CD1c-positive myeloid dendritic cell (primary cell): ENCODE measurements around the gene SLC25A53.

Experiments
- DNase-seq: peaks from one replicate; pipeline ENCODE4 v3.0.0-alpha.2; 2016; ENCODE audit errors: extremely low spot score

Gene SLC25A53, protein sequence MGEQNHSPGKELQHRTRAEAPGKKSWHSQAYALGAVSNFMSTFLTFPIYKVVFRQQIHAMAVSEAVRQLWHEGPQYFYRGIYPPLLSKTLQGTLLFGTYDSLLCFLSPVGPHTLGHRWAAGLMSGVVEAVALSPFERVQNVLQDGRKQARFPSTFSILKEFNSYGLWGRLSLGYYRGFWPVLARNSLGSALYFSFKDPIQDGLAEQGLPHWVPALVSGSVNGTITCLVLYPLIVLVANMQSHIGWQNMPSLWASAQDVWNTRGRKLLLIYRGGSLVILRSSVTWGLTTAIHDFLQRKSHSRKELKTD

GRCh38 chrX:104156630-104157529, at the start of gene SLC25A53:
Gene SLC25A53 (minus strand): TSS chrX:104157009. CDS start chrX:104105257, 51,752 bp downstream.
- peak; percentile 85 for DNase-seq

DNA sequence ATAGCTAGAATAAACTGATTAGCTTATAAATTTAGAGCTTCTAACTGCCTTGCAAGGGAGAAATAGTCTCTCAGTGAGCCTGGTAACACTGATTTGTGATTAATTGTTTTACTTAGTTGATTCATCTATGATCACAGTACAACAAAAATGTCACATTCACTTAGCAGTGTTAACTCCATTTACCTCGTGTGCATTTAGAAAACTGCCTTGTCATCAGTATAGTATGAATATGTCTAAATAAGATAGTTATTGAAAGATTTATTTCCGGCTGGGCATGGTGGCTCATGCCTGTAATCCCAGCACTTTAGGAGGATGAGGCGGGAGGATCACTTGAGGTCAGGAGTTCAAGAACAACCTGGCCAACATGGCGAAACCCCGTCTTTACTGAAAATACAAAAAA, 48.7 kb upstream of the SLC25A53 start:
- DNase-seq = no peak

DNA sequence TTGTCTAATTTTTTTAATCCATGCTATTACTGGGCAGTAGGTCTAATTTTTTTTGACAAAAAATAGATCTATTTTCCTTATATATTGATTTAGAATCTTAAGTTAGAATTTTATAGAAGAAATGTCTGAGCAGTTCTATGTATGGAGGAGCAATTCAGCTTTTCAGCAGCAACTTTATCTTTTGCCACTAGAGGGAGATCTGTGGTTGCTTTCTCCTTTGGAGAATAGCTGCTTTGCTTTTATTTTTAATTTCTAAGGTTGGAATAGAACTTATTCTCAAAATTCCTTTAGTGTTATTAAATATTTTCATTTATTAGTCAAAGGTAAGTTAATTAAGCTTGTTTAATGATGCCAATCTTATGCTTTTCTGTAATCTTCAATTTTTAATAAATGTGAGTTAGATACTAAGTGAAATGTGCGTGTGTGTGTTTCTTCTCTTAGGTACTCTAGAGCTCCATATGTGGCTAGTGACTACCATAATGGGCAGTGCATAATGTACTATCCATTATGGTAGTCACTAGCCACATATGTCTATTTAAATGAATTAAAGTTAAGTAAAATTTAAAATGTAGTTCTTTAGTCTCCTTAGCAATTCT, 38.8 kb upstream of the SLC25A53 start:
- DNase-seq = peak; percentile 25

- DNase-seq = no peak
Measured at GRCh38 chrX:104195013-104195412, 38.2 kb upstream of the SLC25A53 start.

DNA sequence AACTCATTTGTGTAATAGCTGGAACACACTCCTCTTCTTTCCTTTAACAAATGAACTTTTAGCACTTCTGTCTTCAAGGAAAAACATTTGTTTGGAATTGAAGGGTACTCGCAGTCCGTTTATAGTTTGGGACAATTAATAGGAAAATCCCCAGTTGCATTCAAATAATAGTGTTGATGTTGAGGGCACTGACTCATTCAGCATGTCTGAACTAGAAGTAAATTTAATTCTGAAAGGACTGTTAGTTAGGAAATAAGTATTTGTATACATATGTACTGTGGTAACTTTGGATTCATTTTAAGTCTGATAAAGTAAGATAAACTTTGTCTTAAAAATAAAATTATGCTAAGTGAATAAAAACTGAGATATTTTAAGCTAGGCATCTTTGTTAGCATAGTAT, 36.7 kb upstream of the SLC25A53 start:
- no peak for DNase-seq

DNA sequence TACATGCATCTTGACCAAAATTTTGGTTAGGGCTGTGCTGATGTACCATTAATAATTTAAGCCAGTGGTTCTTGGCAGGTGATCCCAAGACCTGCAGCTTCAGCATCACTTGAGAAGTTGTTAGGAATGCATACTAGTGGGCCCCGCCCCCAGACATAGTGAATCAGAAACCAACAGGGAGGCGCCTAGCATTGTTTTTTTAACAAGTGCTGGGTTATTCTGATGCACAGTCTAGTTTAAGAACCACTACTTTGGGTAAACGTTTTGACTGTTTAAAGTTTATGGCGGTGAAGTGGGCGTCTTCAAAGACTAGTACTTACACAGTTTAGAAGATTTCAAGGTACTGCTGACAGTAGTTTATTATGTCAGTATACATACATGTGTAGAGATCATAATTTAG, 33.0 kb upstream of the SLC25A53 start:
- DNase-seq = no peak

DNA sequence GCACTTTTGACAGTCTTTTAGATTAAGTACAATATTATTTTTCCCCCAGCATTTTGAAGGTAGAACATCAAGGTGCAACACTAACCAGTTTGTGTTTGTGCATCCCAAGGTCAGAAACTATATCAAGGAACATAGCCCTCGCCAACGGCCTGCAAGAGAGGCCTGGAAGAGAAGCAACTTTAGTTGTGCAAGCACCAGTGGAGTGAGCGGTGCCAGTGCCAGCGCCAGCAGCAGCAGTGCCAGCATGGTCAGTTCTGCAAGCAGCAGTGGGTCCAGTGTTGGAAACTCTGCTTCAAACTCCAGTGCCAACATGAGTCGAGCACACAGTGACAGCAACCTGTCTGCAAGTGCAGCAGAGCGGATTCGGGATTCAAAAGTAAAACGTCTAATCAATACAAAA, 31.1 kb upstream of the SLC25A53 start:
- DNase-seq = no peak

DNA sequence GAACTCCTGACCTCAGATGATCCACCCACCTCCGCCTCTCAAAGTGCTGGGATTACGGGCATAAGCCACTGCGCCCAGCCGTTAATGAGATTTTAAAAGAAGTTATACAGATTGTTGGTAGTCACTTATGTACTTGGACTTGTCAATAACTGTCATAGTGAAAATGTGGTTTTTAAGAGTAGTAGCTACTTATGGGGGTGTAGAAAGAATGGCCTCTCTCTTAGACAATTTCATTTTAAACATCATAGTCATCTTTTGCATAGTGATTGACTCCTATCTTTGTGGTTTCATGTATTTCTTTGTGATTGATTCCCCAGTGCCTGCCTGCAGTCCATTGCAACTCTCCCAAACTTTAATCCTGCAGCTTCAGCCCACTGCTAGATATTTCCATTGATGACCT, 26.9 kb upstream of the SLC25A53 start:
- DNase-seq = no peak

- DNase-seq = no peak
Measured at GRCh38 chrX:104173841-104174240, 17.0 kb upstream of the SLC25A53 start.

GRCh38 chrX:104172788-104173187, 16.0 kb upstream of the SLC25A53 start:
- no peak for DNase-seq

- no peak for DNase-seq
Measured at GRCh38 chrX:104172121-104172520, 15.3 kb upstream of the SLC25A53 start.

DNA sequence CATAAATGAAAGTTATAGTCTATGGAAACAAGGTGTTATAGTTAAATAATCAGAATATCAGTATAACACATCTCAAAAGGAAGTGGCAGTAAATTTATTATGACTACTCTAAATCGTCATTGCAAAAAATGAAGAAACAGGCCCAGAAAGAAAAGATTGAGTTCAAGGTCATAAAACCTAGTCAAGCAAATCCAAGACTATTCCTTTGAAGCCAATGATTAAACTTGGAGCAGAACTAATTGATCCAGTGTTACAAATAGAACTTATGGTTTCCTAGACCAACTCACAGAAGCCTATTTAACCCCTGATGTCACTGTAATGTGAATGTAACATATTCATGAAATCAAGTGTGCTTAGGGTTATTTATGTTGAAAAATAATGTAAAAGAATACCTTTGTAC, 11.3 kb upstream of the SLC25A53 start:
- DNase-seq = no peak

- DNase-seq = no peak
Measured at GRCh38 chrX:104166735-104167436, 10.1 kb upstream of the SLC25A53 start.

DNA sequence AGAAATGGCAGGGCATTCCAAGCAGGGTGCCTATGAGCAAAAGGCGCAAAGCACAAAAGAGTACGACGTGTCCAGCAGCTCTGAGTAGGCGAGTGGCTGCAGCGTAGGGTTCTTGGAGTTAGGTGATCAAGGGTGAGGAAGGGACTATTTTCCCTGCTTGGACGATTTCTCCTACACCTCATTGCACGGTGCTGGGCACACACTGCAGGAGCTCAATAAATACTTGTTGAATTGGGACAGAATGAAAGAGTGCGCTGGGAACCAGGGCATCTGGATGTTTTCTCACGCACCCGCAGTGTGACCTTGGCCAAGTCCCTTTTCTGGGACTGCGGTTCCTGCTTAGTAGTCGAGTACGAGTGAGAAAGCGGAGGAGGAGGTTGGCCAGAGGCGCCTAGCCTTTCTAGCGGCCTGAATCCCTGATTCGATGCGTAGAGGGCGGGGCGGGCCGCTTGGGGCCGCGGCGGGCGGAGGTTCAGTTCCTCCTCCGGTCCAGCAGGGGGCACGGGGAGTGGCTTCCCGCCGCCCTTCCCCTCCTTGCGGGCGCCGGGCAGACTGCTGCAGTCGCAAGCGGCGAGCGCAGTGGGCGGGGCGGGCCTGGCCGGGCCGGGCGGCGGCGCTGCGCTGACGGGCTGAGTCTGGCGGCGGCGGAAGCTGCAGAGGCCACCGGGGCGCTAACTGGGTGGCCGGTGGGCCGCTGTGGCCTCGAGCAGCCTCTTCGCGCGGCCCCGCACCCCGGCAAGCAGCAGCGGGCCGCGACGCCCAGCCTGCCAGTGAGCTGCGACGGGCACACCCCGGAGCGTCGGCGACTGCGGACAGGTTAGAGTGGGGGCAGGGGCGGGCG, 9.3 kb upstream of the SLC25A53 start, which contains the start of gene FAM199X:
Gene FAM199X, plus strand, starts transcription at position 560 of the 841 bp plus-strand sequence. CDS start 333 bp downstream, outside the sequence.
- peak; percentile 93 for DNase-seq

- DNase-seq = no peak
Measured at GRCh38 chrX:104151037-104151436, 5.8 kb downstream of the SLC25A53 start.

DNA sequence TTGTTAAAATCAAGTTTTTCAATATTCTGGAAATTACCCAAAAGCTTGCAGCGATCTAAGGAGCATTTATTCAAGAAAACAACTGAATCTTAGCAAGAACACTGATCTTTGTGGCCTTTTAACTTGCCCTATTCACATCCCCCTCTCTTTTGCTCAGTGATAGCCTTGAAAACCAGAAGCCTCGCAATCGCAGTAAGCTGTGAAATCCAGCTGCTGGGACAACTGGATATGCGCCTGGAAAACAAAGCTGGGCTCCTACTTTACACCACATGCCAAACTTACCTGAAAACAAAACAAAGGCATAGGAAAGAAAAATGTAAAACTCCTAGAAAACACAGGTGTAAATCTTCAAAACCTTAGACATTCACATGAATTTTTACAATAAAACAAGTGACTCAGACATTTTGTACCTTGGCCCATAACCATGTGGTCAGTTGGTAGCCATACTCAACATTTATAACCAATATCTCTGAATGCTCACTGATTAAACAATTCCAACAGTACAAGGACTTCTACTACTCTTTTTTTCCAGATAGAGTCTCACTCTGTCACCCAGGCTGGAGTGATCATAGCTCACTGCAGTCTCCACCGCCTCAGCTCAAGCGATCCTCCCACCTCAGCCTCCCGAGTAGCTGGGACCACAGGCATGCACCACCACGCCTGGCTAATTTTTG, 15.6 kb downstream of the SLC25A53 start:
- no peak for DNase-seq

- DNase-seq = no peak
Measured at GRCh38 chrX:104137496-104137895, 19.3 kb downstream of the SLC25A53 start.

DNA sequence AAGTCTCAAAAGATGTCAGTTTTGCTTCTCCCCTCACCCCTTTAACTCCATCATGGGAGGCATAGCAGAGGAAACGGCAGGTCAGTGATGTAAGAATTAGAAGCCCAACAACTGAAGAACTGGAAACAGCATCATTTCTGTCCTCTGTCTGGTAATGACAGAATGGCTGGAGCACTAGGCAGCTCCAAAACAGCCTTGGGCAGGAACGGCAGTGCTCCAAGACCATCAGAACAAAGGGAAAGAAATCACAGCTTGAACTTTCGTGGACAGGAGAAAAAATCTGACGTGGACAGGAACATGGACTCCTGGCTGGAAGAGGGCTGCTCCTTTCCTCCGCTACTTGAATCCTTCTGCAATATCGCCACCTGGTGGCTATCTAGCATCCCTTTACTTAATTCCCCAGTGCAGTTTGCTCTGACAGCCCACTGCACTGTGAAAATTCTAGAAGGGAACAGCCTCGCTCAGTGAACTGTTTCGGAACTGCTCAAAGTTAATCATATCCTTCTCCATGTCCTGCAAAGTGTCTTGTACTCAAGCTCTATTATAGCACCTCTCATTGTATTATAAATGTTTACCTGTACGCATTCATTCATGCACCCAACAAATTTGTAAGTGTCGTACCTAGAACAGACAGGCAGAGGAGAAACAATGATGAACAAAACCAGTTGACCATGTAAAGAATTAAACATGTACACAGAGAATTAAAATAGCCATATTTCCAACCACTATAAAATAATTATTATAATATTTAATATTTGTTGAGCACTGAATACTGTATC, 20.4 kb downstream of the SLC25A53 start:
- DNase-seq = peak; percentile 67

DNA sequence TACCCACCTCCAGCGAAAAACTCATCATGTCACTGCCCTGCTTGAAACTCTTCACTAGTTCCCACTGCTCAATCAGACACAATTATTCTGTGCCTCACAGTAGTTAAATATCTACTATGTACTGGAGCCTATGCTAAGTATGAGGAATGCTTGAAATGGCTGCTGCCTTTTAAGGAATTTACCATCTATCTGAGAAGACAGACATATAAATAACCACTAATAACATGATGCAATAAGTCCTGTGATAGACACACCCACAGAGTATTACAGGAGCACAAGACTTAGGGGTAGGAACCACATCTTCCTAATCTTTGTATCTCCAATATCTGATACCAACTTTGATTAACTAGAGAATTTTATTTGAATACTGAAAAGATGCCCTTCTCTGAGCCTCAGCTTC, 21.1 kb downstream of the SLC25A53 start:
- DNase-seq = no peak
